Heart left ventricle (tissue), 16 donors: ENCODE results near the gene ADGRD1. TPM values are rescaled to one million over a fixed set of nuclear protein-coding genes. Genes with fewer than 3 reads are reported as not detected.

Experiments
- ATAC-seq, 4 donors: fragments of 200-7000 bp; cut with Tn5 transposase; one replicate each; pipeline ENCODE4 v1.9.1; 2020 to 2022; ENCODE audit warnings: moderate library complexity in 4 of 4, mild to moderate bottlenecking in 3 of 4, moderate number of reproducible peaks in 1 of 4
- DNase-seq, 5 donors: peaks; one replicate each; pipeline ENCODE4 v3.0.0-alpha.2; 2020
- H3K27ac ChIP-seq, 12 donors: fragments of 200-600 bp; sonication (generic) in 4 of 12; one replicate each; pipeline versions ENCODE4 v1.5.0 to v1.8.0; 2016 to 2022; ENCODE audit warnings: mild to moderate bottlenecking in 2 of 12
- H3K27me3 ChIP-seq, 9 donors: fragments of 200-600 bp; sonication (generic) in 2 of 9; one replicate each; pipeline versions ENCODE4 v1.5.1 to v1.8.0; 2016 to 2022; ENCODE audit warnings: mild to moderate bottlenecking in 3 of 9
- H3K36me3 ChIP-seq, 9 donors: fragments of 200-600 bp; sonication (generic) in 2 of 9; one replicate each; pipeline versions ENCODE4 v1.5.0 to v1.8.0; 2018 to 2022; ENCODE audit warnings: mild to moderate bottlenecking in 2 of 9
- H3K4me1 ChIP-seq, 12 donors: fragments of 200-600 bp; sonication (generic) in 4 of 12; one replicate each; pipeline versions ENCODE4 v1.5.0 to v1.8.0; 2016 to 2022; ENCODE audit warnings: mild to moderate bottlenecking in 3 of 12
- H3K4me3 ChIP-seq, 12 donors: fragments of 200-600 bp; sonication (generic) in 4 of 12; one replicate each; pipeline versions ENCODE4 v1.5.0 to v1.8.0; 2017 to 2022; ENCODE audit warnings: mild to moderate bottlenecking in 9 of 12, moderate library complexity in 4 of 12
- H3K9me3 ChIP-seq, 12 donors: fragments of 200-600 bp; sonication (generic) in 4 of 12; one replicate each; pipeline versions ENCODE4 v1.5.0 to v1.8.0; 2016 to 2022; ENCODE audit warnings: mild to moderate bottlenecking in 1 of 12
- POLR2A ChIP-seq, 2 donors: fragments of 450-650 bp; IDR thresholded peaks; one replicate each; pipeline ENCODE4 v1.6.1; 2017; ENCODE audit warnings: antibody characterized with exemption in 2 of 2, mild to moderate bottlenecking in 2 of 2, moderate library complexity in 2 of 2
- WGBS, 4 donors: extraction: QIAGEN DNeasy Blood & Tissue Kit in 2 of 4; methylation state at CpG; one replicate each; pipeline versions ENCODE4 v1.1.5 to v1.1.7; 2013 to 2018; 5-methylcytosine and 5-hydroxymethylcytosine counted together
- intact Hi-C, 10 donors: fragments of 100-400 bp; cut with DNase I; formaldehyde crosslinking; loops; one replicate each; pipeline versions ENCODE4 v1.11.1 to v1.14.2; 2022
- polyA plus RNA-seq, 2 donors: library from polyadenylated mRNA; stranded (reverse); fragments of 200-250 nt; gene quantifications; one replicate each; pipeline ENCODE4 v1.2.3, GENCODE V29; 2013
- total RNA-seq, 9 donors: library from RNA; depleted of rRNA in 2 of 9; stranded (reverse); fragments of >200 nt in 2 of 9; fragmentation: NEBNext Ultra II Directional in 3 of 9; extraction: Animal tissue kit (Norgen Biotek cat#: 25700) in 3 of 9; gene quantifications; one replicate each; pipeline versions ENCODE4 v1.1.0 to v1.2.4, GENCODE V29; 2016 to 2023
- TF ChIP-seq, protein P1 (sequence below), 12 donors: fragments of 200-600 bp; sonication (generic) in 4 of 12; IDR thresholded peaks; one replicate each; pipeline versions ENCODE4 v1.5.0 to v1.8.0; 2018 to 2022; ENCODE audit warnings: antibody characterized with exemption in 12 of 12, mild to moderate bottlenecking in 5 of 12
- donor health status: ischemic (EF 13 %, LVEDD 7.1; RV severe dilation, severe dysfunction).
- donor health status: healthy with polysubstance abuse.
- donor health status: DM: no; HTN: yes; CAD: no.
- donor health status: DM: no; HTN: no; CAD: no.
- donor health status: ischemic (EF 25% LVEDD 6.9; RV normal size, moderate dysfunction).
- donor health status: ischemic (EF 25% LVEDD 5.7; RV mildly dilated, moderate dysfunction).
- donor health status: healthy.
- donor health status: DM: yes; HTN: yes; CAD: no.
- donor health status: ischemic (EF 35%, LVEDD 5.7; RV mildly dilated, moderate dysfunction).
- donor health status: nonischemic (EF 11% LVEDD 7.7; RV severe dilation, severe dysfunction).
- donor health status: DM: yes; HTN: yes; CAD: no.
- donor health status: PGD.
- donor health status: ischemic (EF 29% LVEDD 5.4; RV normal size, mild dysfunction).
- donor health status: nonischemic (EF 23%, LVEDD 6.1; RV moderate dilation, normal function).

ADGRD1 gene
- total and polyA plus RNA-seq, 11 donors = 22.7 to 109 (median 66.3) TPM

DNA sequence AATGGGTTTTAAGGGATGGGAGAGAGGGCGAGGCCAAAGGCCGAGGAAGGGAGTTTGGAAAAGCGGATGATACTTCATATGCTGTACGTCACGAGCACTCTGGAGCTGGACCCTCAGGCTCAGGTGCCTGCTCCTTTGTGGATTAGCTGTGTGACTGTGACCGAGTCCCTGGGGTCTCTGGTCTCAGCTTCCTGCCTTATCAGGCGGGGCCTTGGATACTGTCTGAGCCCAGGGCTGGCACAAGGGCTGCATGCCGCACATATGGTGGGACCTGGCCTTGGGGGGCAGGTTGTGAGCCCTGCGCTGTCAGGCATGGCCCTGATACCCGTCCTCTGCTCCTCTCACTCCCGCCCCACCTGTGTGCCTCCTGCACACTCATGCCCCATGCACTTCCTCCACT lies 95.3 kb downstream of the ADGRD1 start:
- 80 to 94% (median 93%) methylated on average over 11 of the region's 11 CpGs for WGBS, 4 donors
- H3K4me1 ChIP-seq = peaks cover 4 to 37% (median 26%) of the 10 kb centered on the region in 12 donors
- ATAC-seq = no peak
- H3K27ac ChIP-seq = peak overlapping the region in 11 of 12 donors; percentile 34 to 93 (median 75)
- peaks cover 0 to 10% (median 0%) of the 10 kb centered on the region in 9 donors for H3K36me3 ChIP-seq
- no peaks in the 10 kb centered on the region for H3K9me3 ChIP-seq
- no peaks in the 10 kb centered on the region for H3K27me3 ChIP-seq
- intact Hi-C loops = loop anchor here in 1 of 10 donors (5.0 kb wide), 1 partner anchor 38 kb away; no protein-coding TSS in a partner anchor
- H3K4me3 ChIP-seq = no peak overlapping the region
- DNase-seq = no peak
- no peak for TF ChIP-seq POLR2A (IDR thresholded peaks at IDR 0.05)
- TF ChIP-seq, protein P1, sequence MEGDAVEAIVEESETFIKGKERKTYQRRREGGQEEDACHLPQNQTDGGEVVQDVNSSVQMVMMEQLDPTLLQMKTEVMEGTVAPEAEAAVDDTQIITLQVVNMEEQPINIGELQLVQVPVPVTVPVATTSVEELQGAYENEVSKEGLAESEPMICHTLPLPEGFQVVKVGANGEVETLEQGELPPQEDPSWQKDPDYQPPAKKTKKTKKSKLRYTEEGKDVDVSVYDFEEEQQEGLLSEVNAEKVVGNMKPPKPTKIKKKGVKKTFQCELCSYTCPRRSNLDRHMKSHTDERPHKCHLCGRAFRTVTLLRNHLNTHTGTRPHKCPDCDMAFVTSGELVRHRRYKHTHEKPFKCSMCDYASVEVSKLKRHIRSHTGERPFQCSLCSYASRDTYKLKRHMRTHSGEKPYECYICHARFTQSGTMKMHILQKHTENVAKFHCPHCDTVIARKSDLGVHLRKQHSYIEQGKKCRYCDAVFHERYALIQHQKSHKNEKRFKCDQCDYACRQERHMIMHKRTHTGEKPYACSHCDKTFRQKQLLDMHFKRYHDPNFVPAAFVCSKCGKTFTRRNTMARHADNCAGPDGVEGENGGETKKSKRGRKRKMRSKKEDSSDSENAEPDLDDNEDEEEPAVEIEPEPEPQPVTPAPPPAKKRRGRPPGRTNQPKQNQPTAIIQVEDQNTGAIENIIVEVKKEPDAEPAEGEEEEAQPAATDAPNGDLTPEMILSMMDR (IDR thresholded peaks at IDR 0.05) = no peak

DNA sequence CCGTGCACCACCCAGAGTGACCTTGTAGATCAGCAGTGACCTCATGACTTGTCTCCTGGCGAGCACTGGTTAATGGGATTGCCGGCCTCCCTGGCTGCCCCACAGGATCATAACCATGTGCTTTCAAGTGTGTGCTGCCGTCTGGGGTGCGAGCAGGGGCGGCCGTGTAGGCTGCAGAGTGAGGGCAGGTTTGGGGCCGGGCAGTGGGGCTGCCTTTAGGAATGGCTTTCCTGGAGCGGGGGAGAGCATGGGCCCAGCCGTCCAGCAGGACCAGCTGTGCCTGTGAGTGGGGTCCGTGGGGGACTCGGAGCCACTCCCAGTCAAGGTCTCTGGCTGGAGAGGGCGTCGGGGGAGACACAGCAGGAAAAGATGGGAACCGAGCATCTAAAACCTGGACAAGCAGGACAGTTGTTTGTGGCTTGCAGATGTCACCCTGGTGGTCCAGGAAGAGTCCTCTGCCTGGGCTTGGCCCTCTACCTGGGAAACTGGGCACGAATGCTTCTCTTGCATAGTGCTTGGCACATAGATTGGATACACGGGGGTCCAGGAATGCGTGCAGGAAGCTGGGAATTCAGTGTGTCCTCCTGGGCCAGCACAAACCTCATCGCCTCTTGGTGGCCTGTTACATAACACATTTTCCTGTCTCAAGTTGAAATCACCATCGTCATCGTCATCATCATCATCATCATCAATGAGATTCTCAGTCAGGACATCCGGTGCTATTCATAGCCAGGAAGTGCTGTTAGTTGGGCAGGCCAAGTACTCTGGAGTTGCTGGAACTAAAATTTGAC lies 96.0 kb downstream of the ADGRD1 start:
- peak overlapping the region; percentile 31 to 93 (median 74) for H3K27ac ChIP-seq
- no peak for TF ChIP-seq POLR2A (IDR thresholded peaks at IDR 0.05)
- TF ChIP-seq, protein P1 (IDR thresholded peaks at IDR 0.05) = no peak
- DNase-seq = peak in 2 of 5 donors; percentile 54 to 65

DNA sequence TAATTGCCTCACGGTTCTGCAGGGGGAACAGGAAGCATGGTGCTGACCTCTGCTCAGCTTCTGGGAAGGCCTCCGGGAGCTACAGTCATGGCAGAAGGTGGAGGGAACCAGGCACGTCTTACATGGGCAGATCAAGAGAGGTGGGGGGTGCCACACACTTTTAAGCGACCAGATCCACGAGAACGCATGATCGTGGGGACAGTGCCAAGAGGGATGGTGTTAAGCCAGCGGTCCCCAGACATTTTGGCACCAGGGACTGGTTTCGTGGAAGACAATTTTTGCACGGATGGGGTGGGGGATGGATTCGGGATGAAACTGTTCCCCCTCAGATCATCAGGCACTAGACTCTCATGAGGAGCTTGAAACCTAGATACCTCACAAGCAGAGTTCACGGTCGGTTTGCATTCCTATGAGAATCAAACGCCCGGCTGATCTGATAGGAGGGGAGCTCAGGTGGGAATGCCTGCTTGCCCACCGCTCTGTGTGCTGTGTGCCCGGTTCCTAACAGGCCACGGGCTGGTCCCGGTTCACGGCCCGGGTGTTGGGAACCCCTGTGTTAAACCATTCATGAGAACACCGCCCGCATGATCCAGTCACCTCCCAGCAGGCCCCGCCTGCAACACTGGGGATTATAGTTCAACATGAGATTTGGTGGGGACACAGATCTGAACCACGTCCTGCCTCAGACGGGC lies 96.9 kb downstream of the ADGRD1 start:
- ATAC-seq = no peak
- no peak for DNase-seq
- Histone ChIP-seq H3K4me1 (peaks cover 4 to 37% (median 26%) of the 10 kb centered on the region in 12 donors), H3K4me3 (no peak overlapping the region), H3K9me3 (no peaks in the 10 kb centered on the region), H3K27me3 (no peaks in the 10 kb centered on the region), H3K36me3 (peaks cover 0 to 6% (median 0%) of the 10 kb centered on the region in 9 donors), H3K27ac (peak overlapping the region in 11 of 12 donors; percentile 5 to 91 (median 70))
- intact Hi-C loops = no loop called here
- whole genome bisulfite sequencing, 4 donors = 82 to 87% (median 85%) methylated on average over 19 to 26 of the region's 26 CpGs
- no peak for TF ChIP-seq POLR2A (IDR thresholded peaks at IDR 0.05)
- TF ChIP-seq, protein P1 (IDR thresholded peaks at IDR 0.05) = no peak

More for the DNA sequence above, 96.0 kb downstream of the ADGRD1 start:
- 51 to 70% (median 60%) methylated on average over 22 of the region's 22 CpGs for WGBS, 4 donors
- H3K4me1 ChIP-seq = peaks cover 4 to 37% (median 26%) of the 10 kb centered on the region in 12 donors
- intact Hi-C loops = loop anchor here in 1 of 10 donors (5.0 kb wide), 1 partner anchor 38 kb away; no protein-coding TSS in a partner anchor
- no peaks in the 10 kb centered on the region for H3K9me3 ChIP-seq
- ATAC-seq = peak; percentile 4 to 59 (median 38)
- H3K27me3 ChIP-seq = no peaks in the 10 kb centered on the region
- no peak overlapping the region for H3K4me3 ChIP-seq
- H3K36me3 ChIP-seq = peaks cover 0 to 10% (median 0%) of the 10 kb centered on the region in 9 donors

DNA sequence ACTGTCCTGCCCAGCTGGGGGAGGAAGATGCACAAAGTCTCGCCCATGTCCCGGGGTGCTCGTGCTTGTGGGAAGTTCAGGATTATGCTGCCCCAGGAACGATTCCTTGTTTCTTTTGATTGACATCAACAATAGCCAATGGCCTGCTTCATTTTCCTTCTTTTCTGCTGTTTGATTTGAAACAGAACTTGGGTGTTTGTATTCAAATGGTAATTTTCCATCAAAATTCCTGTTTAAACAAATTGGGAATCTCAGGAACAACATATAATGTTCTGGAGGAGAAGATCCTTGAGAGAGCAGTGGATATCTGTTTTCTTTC lies 97.4 kb downstream of the ADGRD1 start:
- WGBS, 4 donors = 84 to 93% (median 90%) methylated on average over 4 of the region's 4 CpGs
- H3K27me3 ChIP-seq = no peaks in the 10 kb centered on the region
- H3K36me3 ChIP-seq = peaks cover 0 to 6% (median 0%) of the 10 kb centered on the region in 9 donors
- ATAC-seq (no peak), DNase-seq (no peak)
- H3K9me3 ChIP-seq = no peaks in the 10 kb centered on the region
- peak overlapping the region in 6 of 12 donors; percentile 55 to 91 (median 78) for H3K27ac ChIP-seq
- no peak overlapping the region for H3K4me3 ChIP-seq
- no peak for TF ChIP-seq POLR2A (IDR thresholded peaks at IDR 0.05)
- TF ChIP-seq, protein P1 (IDR thresholded peaks at IDR 0.05) = no peak
- intact Hi-C loops = no loop called here
- H3K4me1 ChIP-seq = peaks cover 4 to 37% (median 26%) of the 10 kb centered on the region in 12 donors
